ENCODE measurements around the gene ZNF17.

Gene ZNF17

GRCh38 chr19:57435062-57435978 is 24.4 kb downstream of the ZNF17 start, which contains the start of gene ZNF749:
TSS of gene ZNF749 (plus strand) at chr19:57435325. CDS start at chr19:57435579, 254 bp downstream.
- H3K27ac ChIP-seq (ENCODE audit: low read length): peak within 1 kb of the TSS; percentile 57
- H3K36me3 ChIP-seq (ENCODE audit: control insufficient read depth in 1 of 2, insufficient read depth in 2 of 2, low read length in 2 of 2): peaks cover 0 to 20% of the 10 kb centered on the region in 2 donors
- peak within 1 kb of the TSS; percentile 67 to 95 for H3K4me3 ChIP-seq (ENCODE audit: low read depth in 1 of 2, low read length in 2 of 2)

DNA sequence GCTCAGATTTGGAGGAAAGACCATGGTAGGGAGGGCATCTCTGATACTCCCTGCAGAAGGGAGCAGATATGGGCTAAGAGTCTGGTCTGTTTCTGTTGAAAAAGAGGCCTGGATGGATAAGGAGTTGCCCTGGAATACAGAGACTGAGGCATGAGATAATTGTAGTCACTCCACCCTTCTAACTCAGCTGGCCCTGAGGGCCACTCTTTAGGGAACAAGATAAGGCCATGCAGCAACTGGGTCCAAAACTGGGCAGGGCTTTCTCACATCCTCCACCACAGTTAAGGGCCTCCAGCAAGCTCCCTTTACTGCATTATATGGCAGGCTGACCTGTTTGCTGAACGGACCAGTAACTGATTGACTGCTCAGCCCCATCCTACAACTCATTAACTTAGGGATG is 25.5 kb downstream of the ZNF17 start:
- Histone ChIP-seq H3K4me1 (ENCODE audit: control insufficient read depth in 1 of 2, insufficient read depth in 2 of 2, low read length in 2 of 2) (peaks cover 0 to 18% of the 10 kb centered on the region in 2 donors), H3K4me3 (ENCODE audit: low read depth in 1 of 2, low read length in 2 of 2) (peak overlapping the region; percentile 67 to 95)

More at GRCh38 chr19:57435062-57435978, 24.4 kb downstream of the ZNF17 start, which contains the start of gene ZNF749:
- Histone ChIP-seq H3K9me3 (ENCODE audit: control insufficient read depth in 1 of 2, low read length in 2 of 2) (peaks cover 0 to 9% of the 10 kb centered on the region in 2 donors), H3K27me3 (ENCODE audit: low read depth, low read length) (no peaks in the 10 kb centered on the region), H3K4me1 (ENCODE audit: control insufficient read depth in 1 of 2, insufficient read depth in 2 of 2, low read length in 2 of 2) (peaks cover 0 to 18% of the 10 kb centered on the region in 2 donors)

GRCh38 chr19:57437931-57438330 is 27.0 kb downstream of the ZNF17 start:
- H3K27me3 ChIP-seq (ENCODE audit: low read depth, low read length): no peaks in the 10 kb centered on the region
- H3K9me3 ChIP-seq (ENCODE audit: control insufficient read depth in 1 of 2, low read length in 2 of 2): peaks cover 10 to 31% of the 10 kb centered on the region in 2 donors
- peaks cover 0 to 35% of the 10 kb centered on the region in 2 donors for H3K36me3 ChIP-seq (ENCODE audit: control insufficient read depth in 1 of 2, insufficient read depth in 2 of 2, low read length in 2 of 2)
- H3K27ac ChIP-seq (ENCODE audit: low read length): no peak overlapping the region
- H3K4me1 ChIP-seq (ENCODE audit: control insufficient read depth in 1 of 2, insufficient read depth in 2 of 2, low read length in 2 of 2): peaks cover 0 to 18% of the 10 kb centered on the region in 2 donors
- peak overlapping the region in 1 of 2 donors; percentile 26 for H3K4me3 ChIP-seq (ENCODE audit: low read depth in 1 of 2, low read length in 2 of 2)

More for the DNA sequence above, 25.5 kb downstream of the ZNF17 start:
- H3K27ac ChIP-seq (ENCODE audit: low read length): no peak overlapping the region
- no peaks in the 10 kb centered on the region for H3K27me3 ChIP-seq (ENCODE audit: low read depth, low read length)
- H3K9me3 ChIP-seq (ENCODE audit: control insufficient read depth in 1 of 2, low read length in 2 of 2): peaks cover 0 to 18% of the 10 kb centered on the region in 2 donors
- H3K36me3 ChIP-seq (ENCODE audit: control insufficient read depth in 1 of 2, insufficient read depth in 2 of 2, low read length in 2 of 2): peaks cover 0 to 22% of the 10 kb centered on the region in 2 donors

- H3K27me3 ChIP-seq (ENCODE audit: low read depth, low read length): no peaks in the 10 kb centered on the region
- H3K36me3 ChIP-seq (ENCODE audit: control insufficient read depth in 1 of 2, insufficient read depth in 2 of 2, low read length in 2 of 2): peaks cover 7 to 45% of the 10 kb centered on the region in 2 donors
- peak overlapping the region in 1 of 2 donors; percentile 26 for H3K4me3 ChIP-seq (ENCODE audit: low read depth in 1 of 2, low read length in 2 of 2)
- no peak overlapping the region for H3K27ac ChIP-seq (ENCODE audit: low read length)
- peaks cover 0 to 18% of the 10 kb centered on the region in 2 donors for H3K4me1 ChIP-seq (ENCODE audit: control insufficient read depth in 1 of 2, insufficient read depth in 2 of 2, low read length in 2 of 2)
- H3K9me3 ChIP-seq (ENCODE audit: control insufficient read depth in 1 of 2, low read length in 2 of 2): peaks cover 20 to 41% of the 10 kb centered on the region in 2 donors
These were observed 28.0 kb downstream of the ZNF17 start for GRCh38 chr19:57438925-57439324.

DNA sequence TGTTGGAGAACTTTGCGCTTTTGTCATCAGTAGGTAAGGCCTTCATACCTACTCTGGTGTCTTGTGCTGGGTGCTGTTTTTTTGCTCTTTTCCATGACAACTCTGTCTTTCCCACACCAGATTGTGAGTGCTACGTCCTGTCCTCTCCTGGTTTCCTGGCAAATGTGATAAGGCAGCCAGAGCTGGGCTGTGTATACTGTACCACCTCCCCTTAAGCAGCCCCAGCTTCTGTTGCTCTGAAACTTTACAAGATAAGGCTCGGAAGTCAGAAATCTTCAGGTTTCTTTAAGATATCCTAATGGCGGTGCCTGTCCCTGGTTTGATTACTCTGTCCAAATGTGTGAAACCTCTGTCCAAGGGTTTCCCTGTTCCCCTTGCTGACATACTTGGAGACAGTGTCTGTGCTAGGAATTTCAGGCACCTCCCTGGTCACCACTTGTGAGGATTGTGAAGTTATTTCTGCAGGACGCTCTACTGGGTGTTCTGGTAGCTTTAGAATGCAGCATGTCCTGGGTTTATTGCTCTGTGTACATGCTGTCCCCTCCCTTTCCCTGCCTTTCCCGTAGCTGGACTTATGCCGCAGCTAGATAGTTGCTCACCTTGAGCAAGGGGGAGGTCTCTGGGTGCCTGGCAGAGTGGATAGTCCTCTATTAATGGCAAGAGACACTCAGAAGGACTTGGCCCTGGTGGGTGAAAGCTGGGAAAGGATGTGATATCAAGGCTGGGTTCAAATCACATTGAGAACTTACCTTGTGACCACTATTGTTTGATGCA is 31.2 kb downstream of the ZNF17 start:
- peaks cover 34 to 70% of the 10 kb centered on the region in 2 donors for H3K9me3 ChIP-seq (ENCODE audit: control insufficient read depth in 1 of 2, low read length in 2 of 2)
- no peaks in the 10 kb centered on the region for H3K4me1 ChIP-seq (ENCODE audit: control insufficient read depth in 1 of 2, insufficient read depth in 2 of 2, low read length in 2 of 2)
- H3K36me3 ChIP-seq (ENCODE audit: control insufficient read depth in 1 of 2, insufficient read depth in 2 of 2, low read length in 2 of 2): peaks cover 17 to 73% of the 10 kb centered on the region in 2 donors
- peak overlapping the region in 1 of 2 donors; percentile 50 for H3K4me3 ChIP-seq (ENCODE audit: low read depth in 1 of 2, low read length in 2 of 2)
- no peaks in the 10 kb centered on the region for H3K27me3 ChIP-seq (ENCODE audit: low read depth, low read length)
- no peak overlapping the region for H3K27ac ChIP-seq (ENCODE audit: low read length)

- Histone ChIP-seq H3K4me1 (ENCODE audit: control insufficient read depth in 1 of 2, insufficient read depth in 2 of 2, low read length in 2 of 2) (no peaks in the 10 kb centered on the region), H3K27ac (ENCODE audit: low read length) (no peak overlapping the region), H3K36me3 (ENCODE audit: control insufficient read depth in 1 of 2, insufficient read depth in 2 of 2, low read length in 2 of 2) (peaks cover 17 to 67% of the 10 kb centered on the region in 2 donors), H3K4me3 (ENCODE audit: low read depth in 1 of 2, low read length in 2 of 2) (peak overlapping the region in 1 of 2 donors; percentile 50), H3K27me3 (ENCODE audit: low read depth, low read length) (no peaks in the 10 kb centered on the region), H3K9me3 (ENCODE audit: control insufficient read depth in 1 of 2, low read length in 2 of 2) (peaks cover 34 to 70% of the 10 kb centered on the region in 2 donors)
These were observed 32.2 kb downstream of the ZNF17 start for GRCh38 chr19:57443121-57443696.

DNA sequence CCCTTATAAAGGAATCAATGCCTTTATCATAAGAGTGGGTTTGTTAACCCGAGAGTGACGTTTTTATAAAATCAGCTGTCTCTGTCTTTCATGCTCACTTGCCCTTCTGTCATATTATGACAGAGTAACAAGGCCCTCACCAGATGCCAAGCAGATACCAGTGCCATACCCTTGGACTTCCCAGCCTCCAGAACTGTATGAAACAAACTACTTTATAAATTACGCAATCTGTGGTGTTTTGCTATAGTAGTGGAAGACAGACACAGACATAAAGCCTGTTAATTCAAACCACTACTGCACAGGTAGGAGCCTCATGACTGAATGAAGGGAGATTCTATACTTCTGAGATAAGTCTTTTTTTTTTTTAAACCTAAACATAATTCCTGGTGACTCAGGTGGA is 41.3 kb downstream of the ZNF17 start:
- Histone ChIP-seq H3K27ac (ENCODE audit: low read length) (no peak overlapping the region), H3K27me3 (ENCODE audit: low read depth, low read length) (no peaks in the 10 kb centered on the region), H3K4me3 (ENCODE audit: low read depth in 1 of 2, low read length in 2 of 2) (peak overlapping the region in 1 of 2 donors; percentile 37), H3K4me1 (ENCODE audit: control insufficient read depth in 1 of 2, insufficient read depth in 2 of 2, low read length in 2 of 2) (no peaks in the 10 kb centered on the region), H3K36me3 (ENCODE audit: control insufficient read depth in 1 of 2, insufficient read depth in 2 of 2, low read length in 2 of 2) (peaks cover 0 to 42% of the 10 kb centered on the region in 2 donors), H3K9me3 (ENCODE audit: control insufficient read depth in 1 of 2, low read length in 2 of 2) (peaks cover 26 to 43% of the 10 kb centered on the region in 2 donors)

DNA sequence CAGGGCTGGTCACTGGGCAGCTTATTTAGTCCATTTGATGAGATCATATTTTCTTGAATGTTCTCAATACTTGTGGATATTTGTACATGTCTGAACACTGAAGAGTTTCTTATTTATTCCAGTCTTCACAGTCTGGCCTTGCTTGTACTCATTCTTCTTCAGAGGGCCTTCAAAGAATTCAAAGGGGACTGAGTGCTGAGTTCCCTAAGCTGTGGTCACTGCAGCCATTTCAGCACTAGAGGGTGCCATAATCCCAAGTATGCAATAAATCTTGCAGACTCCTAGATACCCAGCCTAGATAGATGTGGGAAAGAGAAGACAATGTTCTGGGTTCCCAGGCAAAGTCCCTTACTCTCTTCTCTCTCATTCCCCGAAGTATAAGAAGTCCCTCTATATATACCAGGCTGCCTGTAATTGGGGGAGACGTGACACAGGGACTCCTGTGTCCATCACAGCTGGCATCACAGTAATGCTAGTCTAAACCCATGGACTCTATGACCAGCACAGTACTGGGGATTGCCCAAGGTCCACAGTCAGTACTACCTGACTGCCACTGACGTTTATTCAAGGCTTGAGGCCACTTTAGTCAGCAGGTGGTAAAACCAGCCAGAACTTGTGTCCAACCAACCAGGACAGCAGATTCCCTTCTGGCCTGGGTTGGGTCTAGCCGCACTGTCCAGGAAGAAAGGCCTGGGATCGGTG is 54.9 kb downstream of the ZNF17 start:
- peaks cover 4 to 39% of the 10 kb centered on the region in 2 donors for H3K36me3 ChIP-seq (ENCODE audit: control insufficient read depth in 1 of 2, insufficient read depth in 2 of 2, low read length in 2 of 2)
- no peaks in the 10 kb centered on the region for H3K27me3 ChIP-seq (ENCODE audit: low read depth, low read length)
- H3K27ac ChIP-seq (ENCODE audit: low read length): no peak overlapping the region
- H3K4me1 ChIP-seq (ENCODE audit: control insufficient read depth in 1 of 2, insufficient read depth in 2 of 2, low read length in 2 of 2): no peaks in the 10 kb centered on the region
- peak overlapping the region in 1 of 2 donors; percentile 64 for H3K4me3 ChIP-seq (ENCODE audit: low read depth in 1 of 2, low read length in 2 of 2)
- H3K9me3 ChIP-seq (ENCODE audit: control insufficient read depth in 1 of 2, low read length in 2 of 2): peaks cover 44 to 75% of the 10 kb centered on the region in 2 donors

DNA sequence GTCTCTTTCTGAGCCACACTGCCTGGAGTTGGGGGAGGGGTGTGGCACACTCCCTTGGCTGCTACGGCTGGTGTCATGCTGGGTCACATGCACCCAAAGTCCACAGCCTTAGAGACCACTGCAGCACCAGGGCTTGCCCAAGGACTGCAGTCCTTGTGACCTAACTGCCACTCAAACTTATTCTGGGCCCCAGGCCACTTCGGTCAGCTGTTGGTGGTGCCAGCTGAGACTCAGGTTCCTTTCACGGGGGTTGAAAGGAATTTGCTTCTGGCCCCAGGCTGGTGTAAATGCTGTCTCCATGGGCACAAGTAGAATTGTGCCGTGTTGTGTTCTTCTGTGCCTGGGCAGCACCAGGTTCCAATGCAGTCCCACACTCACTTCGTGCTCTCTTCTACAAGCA is 55.5 kb downstream of the ZNF17 start:
- Histone ChIP-seq H3K4me3 (ENCODE audit: low read depth in 1 of 2, low read length in 2 of 2) (peak overlapping the region; percentile 5 to 64), H3K27ac (ENCODE audit: low read length) (no peak overlapping the region), H3K27me3 (ENCODE audit: low read depth, low read length) (no peaks in the 10 kb centered on the region), H3K9me3 (ENCODE audit: control insufficient read depth in 1 of 2, low read length in 2 of 2) (peaks cover 50 to 76% of the 10 kb centered on the region in 2 donors), H3K4me1 (ENCODE audit: control insufficient read depth in 1 of 2, insufficient read depth in 2 of 2, low read length in 2 of 2) (no peaks in the 10 kb centered on the region), H3K36me3 (ENCODE audit: control insufficient read depth in 1 of 2, insufficient read depth in 2 of 2, low read length in 2 of 2) (peaks cover 4 to 45% of the 10 kb centered on the region in 2 donors)

All from muscle layer of duodenum (tissue), 2 donors.